Nephron progenitor cell (in vitro differentiated cells): ENCODE results near the gene PTPA.
"Not testable (repeated sequence)": the region's sequence is repeated elsewhere in the genome, so short reads cannot be mapped to it uniquely, and the experiment has no call there.

ENCODE experiments used
- DNase-seq: peaks from one replicate; pipeline ENCODE4 v3.0.0; 2021
- H3K27ac Mint-ChIP-seq: 2 replicates; pipeline ENCODE4 v1.8.0; 2021; ENCODE audit warnings: mild to moderate bottlenecking, moderate library complexity, mixed read lengths
- H3K27me3 Mint-ChIP-seq: 2 replicates; pipeline ENCODE4 v1.8.0; 2021; ENCODE audit warnings: mild to moderate bottlenecking, low read depth, mixed read lengths; ENCODE audit not compliant: poor library complexity
- H3K36me3 Mint-ChIP-seq: 2 replicates; pipeline ENCODE4 v1.8.0; 2021; ENCODE audit warnings: low read depth, mixed read lengths
- H3K4me1 Mint-ChIP-seq: 2 replicates; pipeline ENCODE4 v1.8.0; 2021; ENCODE audit warnings: mixed read lengths
- H3K4me3 Mint-ChIP-seq: 2 replicates; pipeline ENCODE4 v1.8.0; 2021; ENCODE audit warnings: mild to moderate bottlenecking, moderate library complexity, mixed read lengths
- H3K9me3 Mint-ChIP-seq: 2 replicates; pipeline ENCODE4 v1.8.0; 2021; ENCODE audit warnings: mild to moderate bottlenecking, moderate library complexity, mixed read lengths
- TF ChIP-seq, protein P1 (sequence below): fragments of 200-600 bp; sonication (generic); IDR thresholded peaks from 2 replicates; pipeline ENCODE4 v1.5.0; 2021; ENCODE audit warnings: antibody characterized with exemption

PTPA gene

GRCh38 chr9:129126749-129127618, 15.8 kb downstream of the PTPA start:
- TF ChIP-seq, protein P1, sequence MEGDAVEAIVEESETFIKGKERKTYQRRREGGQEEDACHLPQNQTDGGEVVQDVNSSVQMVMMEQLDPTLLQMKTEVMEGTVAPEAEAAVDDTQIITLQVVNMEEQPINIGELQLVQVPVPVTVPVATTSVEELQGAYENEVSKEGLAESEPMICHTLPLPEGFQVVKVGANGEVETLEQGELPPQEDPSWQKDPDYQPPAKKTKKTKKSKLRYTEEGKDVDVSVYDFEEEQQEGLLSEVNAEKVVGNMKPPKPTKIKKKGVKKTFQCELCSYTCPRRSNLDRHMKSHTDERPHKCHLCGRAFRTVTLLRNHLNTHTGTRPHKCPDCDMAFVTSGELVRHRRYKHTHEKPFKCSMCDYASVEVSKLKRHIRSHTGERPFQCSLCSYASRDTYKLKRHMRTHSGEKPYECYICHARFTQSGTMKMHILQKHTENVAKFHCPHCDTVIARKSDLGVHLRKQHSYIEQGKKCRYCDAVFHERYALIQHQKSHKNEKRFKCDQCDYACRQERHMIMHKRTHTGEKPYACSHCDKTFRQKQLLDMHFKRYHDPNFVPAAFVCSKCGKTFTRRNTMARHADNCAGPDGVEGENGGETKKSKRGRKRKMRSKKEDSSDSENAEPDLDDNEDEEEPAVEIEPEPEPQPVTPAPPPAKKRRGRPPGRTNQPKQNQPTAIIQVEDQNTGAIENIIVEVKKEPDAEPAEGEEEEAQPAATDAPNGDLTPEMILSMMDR: no peak
- no peak overlapping the region for H3K4me3 Mint-ChIP-seq
- H3K4me1 Mint-ChIP-seq: peaks cover 20% of the 10 kb centered on the region
- peaks cover 2% of the 10 kb centered on the region for H3K27me3 Mint-ChIP-seq
- H3K27ac Mint-ChIP-seq: peak overlapping the region; percentile 85
- H3K36me3 Mint-ChIP-seq: peaks cover 66% of the 10 kb centered on the region
- DNase-seq: no peak
- no peaks in the 10 kb centered on the region for H3K9me3 Mint-ChIP-seq

DNA sequence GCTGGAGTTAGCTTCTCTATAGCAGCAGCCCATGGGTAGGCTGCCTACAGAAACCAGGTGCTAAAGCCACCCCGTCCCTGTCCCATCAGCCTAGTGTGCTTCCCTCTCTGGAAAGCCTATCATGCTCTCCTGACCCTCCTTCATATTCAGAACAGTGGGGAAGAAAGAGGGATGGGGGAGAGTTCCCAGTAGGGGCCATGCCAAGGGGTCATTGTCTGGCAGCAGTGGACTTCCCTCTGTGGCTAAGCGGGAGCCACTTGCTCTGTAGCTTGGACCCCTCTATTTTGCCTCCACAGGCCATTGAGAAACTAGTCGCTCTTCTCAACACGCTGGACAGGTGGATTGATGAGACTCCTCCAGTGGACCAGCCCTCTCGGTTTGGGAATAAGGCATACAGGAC, 17.5 kb downstream of the PTPA start:
- Mint-ChIP-seq H3K9me3 (no peaks in the 10 kb centered on the region), H3K36me3 (peaks cover 61% of the 10 kb centered on the region), H3K27me3 (no peaks in the 10 kb centered on the region), H3K4me3 (no peak overlapping the region), H3K4me1 (peaks cover 37% of the 10 kb centered on the region), H3K27ac (no peak overlapping the region)
- TF ChIP-seq, protein P1: no peak
- no peak for DNase-seq

DNA sequence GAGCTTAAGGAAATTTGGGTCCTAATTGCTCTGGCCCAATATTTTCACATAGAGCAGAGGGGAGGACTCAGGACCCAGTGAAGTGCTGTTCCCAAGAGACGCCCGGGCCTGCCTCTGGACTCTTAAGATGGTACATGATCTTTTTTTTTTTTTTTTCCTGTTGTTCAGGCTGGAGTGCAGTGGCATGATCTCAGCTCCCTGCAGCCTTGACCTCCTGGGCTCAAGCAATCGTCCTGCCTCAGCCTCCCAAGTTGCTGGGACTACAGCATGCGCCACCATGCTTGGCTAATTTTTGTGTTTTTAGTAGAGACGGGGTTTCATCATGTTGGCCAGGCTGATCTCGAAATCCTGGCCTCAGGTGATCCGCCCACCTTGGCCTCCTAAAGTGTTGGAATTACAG, 19.1 kb downstream of the PTPA start:
- not testable (repeated sequence) for H3K4me3 Mint-ChIP-seq, H3K27me3 Mint-ChIP-seq, H3K9me3 Mint-ChIP-seq, DNase-seq, H3K27ac Mint-ChIP-seq
- H3K4me1 Mint-ChIP-seq: peaks cover 40% of the 10 kb centered on the region
- peaks cover 62% of the 10 kb centered on the region for H3K36me3 Mint-ChIP-seq

DNA sequence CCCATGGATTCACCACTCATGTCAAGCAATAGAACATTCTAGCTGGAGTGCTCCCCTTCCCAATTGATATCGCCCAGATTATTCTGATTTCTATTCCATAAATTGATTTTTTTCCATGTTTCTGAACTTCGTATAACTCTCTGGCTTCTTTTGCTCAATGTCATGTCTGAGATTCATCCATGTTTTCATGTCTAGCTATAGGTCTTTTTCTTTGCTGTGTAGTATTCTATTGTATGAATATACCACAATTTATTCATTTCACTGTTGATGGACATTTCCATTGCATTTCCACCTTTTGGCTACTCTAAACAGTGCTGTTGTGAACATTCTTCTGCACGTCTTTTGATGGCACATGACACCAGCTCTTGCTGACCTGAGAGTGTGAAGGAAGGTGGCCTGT, 19.6 kb downstream of the PTPA start:
- TF ChIP-seq, protein P1: no peak
- H3K4me1 Mint-ChIP-seq: peaks cover 40% of the 10 kb centered on the region
- no peaks in the 10 kb centered on the region for H3K27me3 Mint-ChIP-seq
- peaks cover 64% of the 10 kb centered on the region for H3K36me3 Mint-ChIP-seq
- no peak overlapping the region for H3K4me3 Mint-ChIP-seq
- DNase-seq: no peak
- H3K9me3 Mint-ChIP-seq: no peaks in the 10 kb centered on the region
- H3K27ac Mint-ChIP-seq: no peak overlapping the region

- Mint-ChIP-seq H3K4me1 (peaks cover 39% of the 10 kb centered on the region), H3K36me3 (peaks cover 60% of the 10 kb centered on the region), H3K9me3 (no peaks in the 10 kb centered on the region), H3K4me3 (no peak overlapping the region), H3K27me3 (no peaks in the 10 kb centered on the region), H3K27ac (no peak overlapping the region)
- peak; percentile 89 for DNase-seq
- TF ChIP-seq, protein P1: peak; percentile 97
Observed at GRCh38 chr9:129131300-129132145, 20.3 kb downstream of the PTPA start.

- peaks cover 42% of the 10 kb centered on the region for H3K4me1 Mint-ChIP-seq
- H3K4me3 Mint-ChIP-seq: no peak overlapping the region
- H3K27ac Mint-ChIP-seq: peak overlapping the region; percentile 85
- TF ChIP-seq, protein P1: no peak
- no peak for DNase-seq
- peaks cover 50% of the 10 kb centered on the region for H3K36me3 Mint-ChIP-seq
- H3K27me3 Mint-ChIP-seq: no peaks in the 10 kb centered on the region
- H3K9me3 Mint-ChIP-seq: no peaks in the 10 kb centered on the region
Observed at GRCh38 chr9:129133082-129133481, 21.9 kb downstream of the PTPA start.
